Kidney epithelial cell (primary cell): ENCODE results near the gene OTOGL. TPM values are rescaled to one million over a fixed set of nuclear protein-coding genes. Genes with fewer than 3 reads are reported as not detected.
"Not testable (repeated sequence)": the region's sequence is repeated elsewhere in the genome, so short reads cannot be mapped to it uniquely, and the experiment has no call there.

Experiments
- DNase-seq: peaks from one replicate; pipeline ENCODE4 v3.0.0-alpha.2; 2010; ENCODE audit warnings: low read depth
- H3K27me3 ChIP-seq: 2 replicates; pipeline ENCODE4 v1.6.0; 2011; ENCODE audit warnings: low read length; ENCODE audit not compliant: control insufficient read depth, insufficient read depth
- H3K36me3 ChIP-seq: 2 replicates; pipeline ENCODE4 v1.5.1; 2011; ENCODE audit warnings: low read length; ENCODE audit not compliant: control insufficient read depth, insufficient read depth
- H3K4me3 ChIP-seq: 2 replicates; pipeline ENCODE4 v1.5.1; 2011; ENCODE audit warnings: low read depth, mild to moderate bottlenecking, control low read depth, low read length
- total RNA-seq: library from RNA; depleted of rRNA; stranded (reverse); fragments of >200 nt; gene quantifications from 2 replicates; pipeline ENCODE4 v1.2.3, GENCODE V29; 2015
- TF ChIP-seq, protein P1 (sequence below): IDR thresholded peaks from 2 replicates; pipeline ENCODE4 v1.5.1; 2011; ENCODE audit warnings: mild to moderate bottlenecking, moderate library complexity, low read length, control low read depth, inconsistent platforms; ENCODE audit not compliant: insufficient read depth, poor library complexity, severe bottlenecking

OTOGL gene
- total RNA-seq, 1 donor from 2014 or later = 0.33 TPM

DNA sequence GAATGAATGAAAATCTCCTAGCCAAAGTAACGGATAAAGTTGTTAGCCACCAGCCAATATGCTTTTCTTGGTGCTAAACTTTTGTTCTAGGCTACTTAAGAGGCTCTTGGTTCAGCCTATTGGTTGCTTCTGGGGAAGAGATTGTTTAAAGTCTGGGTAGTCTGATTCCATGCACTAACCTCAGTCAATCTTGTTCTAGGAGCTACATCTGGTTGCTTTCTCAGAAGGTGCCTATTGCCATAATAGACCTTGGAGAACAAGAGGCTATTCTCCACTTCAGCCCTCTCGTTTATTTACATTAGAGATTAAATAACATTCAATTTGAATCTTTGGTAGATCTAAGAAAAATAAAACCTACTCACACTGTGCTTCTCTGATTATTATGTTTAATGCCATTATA is 40.8 kb upstream of the OTOGL start:
- Histone ChIP-seq H3K27me3 (no peaks in the 10 kb centered on the region), H3K4me3 (no peak overlapping the region), H3K36me3 (no peaks in the 10 kb centered on the region)
- TF ChIP-seq, protein P1, sequence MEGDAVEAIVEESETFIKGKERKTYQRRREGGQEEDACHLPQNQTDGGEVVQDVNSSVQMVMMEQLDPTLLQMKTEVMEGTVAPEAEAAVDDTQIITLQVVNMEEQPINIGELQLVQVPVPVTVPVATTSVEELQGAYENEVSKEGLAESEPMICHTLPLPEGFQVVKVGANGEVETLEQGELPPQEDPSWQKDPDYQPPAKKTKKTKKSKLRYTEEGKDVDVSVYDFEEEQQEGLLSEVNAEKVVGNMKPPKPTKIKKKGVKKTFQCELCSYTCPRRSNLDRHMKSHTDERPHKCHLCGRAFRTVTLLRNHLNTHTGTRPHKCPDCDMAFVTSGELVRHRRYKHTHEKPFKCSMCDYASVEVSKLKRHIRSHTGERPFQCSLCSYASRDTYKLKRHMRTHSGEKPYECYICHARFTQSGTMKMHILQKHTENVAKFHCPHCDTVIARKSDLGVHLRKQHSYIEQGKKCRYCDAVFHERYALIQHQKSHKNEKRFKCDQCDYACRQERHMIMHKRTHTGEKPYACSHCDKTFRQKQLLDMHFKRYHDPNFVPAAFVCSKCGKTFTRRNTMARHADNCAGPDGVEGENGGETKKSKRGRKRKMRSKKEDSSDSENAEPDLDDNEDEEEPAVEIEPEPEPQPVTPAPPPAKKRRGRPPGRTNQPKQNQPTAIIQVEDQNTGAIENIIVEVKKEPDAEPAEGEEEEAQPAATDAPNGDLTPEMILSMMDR = no peak
- no peak for DNase-seq

DNA sequence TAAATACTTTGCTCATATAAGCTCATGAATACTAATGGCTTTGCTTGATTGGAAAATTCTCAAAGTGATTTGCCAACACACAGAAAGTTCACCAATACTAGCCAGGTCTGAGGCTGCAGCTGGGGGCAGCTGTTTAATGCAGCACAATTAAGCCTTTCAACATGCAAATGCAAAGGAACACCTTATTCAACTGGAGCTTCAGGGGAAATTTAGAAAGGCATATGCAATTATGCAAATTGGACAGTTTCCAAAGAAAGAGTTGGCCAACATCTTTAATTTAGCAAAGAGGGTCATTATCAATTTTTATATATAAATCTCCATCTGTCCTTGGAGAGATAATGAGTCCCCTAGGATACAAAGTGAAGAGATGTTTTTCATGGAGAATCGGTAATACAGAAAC is 40.2 kb upstream of the OTOGL start:
- DNase-seq = no peak
- Histone ChIP-seq H3K36me3 (no peaks in the 10 kb centered on the region), H3K27me3 (no peaks in the 10 kb centered on the region), H3K4me3 (no peak overlapping the region)
- TF ChIP-seq, protein P1 = no peak

DNA sequence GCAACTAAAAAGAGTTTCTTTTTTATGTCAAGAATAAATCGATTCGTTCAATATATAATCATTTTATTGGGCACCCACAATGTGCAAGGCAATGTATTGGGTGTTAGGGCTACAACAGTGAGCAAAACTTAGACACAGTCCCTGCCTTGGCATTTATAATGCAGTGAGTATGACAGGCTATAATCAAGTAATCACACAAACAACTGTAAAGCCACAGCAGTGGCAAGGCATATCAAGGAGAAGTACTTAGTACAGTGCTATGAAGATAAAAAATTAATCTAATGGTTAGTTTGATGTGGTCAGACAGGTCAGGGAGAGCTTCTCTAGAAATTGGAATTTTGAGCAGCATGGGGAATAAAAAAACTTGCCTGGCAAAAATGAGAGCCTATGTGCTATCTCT is 39.5 kb upstream of the OTOGL start:
- TF ChIP-seq, protein P1 = no peak
- no peak for DNase-seq
- H3K27me3 ChIP-seq = no peaks in the 10 kb centered on the region

DNA sequence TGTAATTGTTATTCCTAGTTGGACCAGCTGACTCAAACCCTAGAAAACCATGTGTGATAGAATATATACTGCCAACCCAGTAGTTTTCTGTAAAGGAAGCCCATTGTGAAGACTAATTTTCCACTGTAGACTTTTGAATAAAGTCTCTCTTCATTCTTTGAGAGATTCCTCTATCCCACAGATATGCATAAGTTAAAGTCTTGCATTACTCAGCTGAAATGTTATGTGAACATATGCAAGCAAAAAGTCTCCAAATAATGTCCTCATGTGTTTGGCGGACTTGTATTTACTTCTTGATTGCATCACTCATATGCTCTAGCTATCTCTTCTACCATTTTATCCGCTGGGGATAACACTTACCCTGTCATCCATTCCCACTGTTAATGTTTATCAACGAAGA is 35.1 kb upstream of the OTOGL start:
- no peaks in the 10 kb centered on the region for H3K36me3 ChIP-seq
- H3K4me3 ChIP-seq = no peak overlapping the region
- H3K27me3 ChIP-seq = no peaks in the 10 kb centered on the region
- DNase-seq = no peak
- TF ChIP-seq, protein P1 = no peak

More for the DNA sequence above, 39.5 kb upstream of the OTOGL start:
- no peak overlapping the region for H3K4me3 ChIP-seq
- no peaks in the 10 kb centered on the region for H3K36me3 ChIP-seq

DNA sequence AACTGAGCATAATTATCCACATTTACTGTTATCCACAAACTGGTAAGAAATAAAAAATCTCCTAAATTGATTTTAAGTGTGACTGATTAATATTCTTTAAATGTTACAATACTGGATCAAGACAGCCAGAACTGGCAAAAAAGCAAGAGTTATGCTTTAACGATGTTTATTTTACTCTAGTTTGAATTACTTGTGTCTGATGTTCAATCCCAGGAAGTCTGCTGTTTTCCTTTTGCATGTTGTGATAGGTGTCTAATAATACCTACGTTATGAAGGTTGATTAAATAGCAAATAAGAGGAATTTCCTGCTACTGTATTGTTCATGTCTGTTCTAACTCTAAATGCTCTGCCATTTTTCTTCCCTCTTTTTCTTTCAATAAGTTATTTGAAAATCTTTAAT is 34.4 kb upstream of the OTOGL start:
- H3K27me3 ChIP-seq = no peaks in the 10 kb centered on the region
- H3K36me3 ChIP-seq = no peaks in the 10 kb centered on the region
- no peak for DNase-seq
- TF ChIP-seq, protein P1 = no peak
- H3K4me3 ChIP-seq = no peak overlapping the region

DNA sequence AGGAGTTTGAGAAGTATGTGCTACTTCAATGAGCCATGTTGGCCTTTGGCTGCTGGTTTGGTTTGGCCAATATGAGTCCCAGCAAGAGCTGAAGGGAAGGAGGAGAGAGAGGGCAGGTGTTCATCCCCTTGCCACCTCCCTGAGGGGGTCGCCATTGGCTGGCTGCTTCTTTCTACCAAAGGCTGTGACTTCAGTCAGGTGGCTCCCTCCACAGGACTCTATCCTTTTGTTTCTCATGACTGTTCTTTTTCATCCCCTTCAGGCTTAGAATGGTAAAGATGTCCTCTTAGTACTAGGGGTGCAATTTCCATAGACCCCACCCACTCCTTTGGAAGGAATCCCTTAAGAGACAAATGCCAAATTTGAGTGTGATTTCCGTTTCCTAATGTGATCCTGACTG is 31.2 kb upstream of the OTOGL start:
- no peak for DNase-seq
- Histone ChIP-seq H3K4me3 (no peak overlapping the region), H3K27me3 (no peaks in the 10 kb centered on the region), H3K36me3 (no peaks in the 10 kb centered on the region)
- TF ChIP-seq, protein P1 = no peak

DNA sequence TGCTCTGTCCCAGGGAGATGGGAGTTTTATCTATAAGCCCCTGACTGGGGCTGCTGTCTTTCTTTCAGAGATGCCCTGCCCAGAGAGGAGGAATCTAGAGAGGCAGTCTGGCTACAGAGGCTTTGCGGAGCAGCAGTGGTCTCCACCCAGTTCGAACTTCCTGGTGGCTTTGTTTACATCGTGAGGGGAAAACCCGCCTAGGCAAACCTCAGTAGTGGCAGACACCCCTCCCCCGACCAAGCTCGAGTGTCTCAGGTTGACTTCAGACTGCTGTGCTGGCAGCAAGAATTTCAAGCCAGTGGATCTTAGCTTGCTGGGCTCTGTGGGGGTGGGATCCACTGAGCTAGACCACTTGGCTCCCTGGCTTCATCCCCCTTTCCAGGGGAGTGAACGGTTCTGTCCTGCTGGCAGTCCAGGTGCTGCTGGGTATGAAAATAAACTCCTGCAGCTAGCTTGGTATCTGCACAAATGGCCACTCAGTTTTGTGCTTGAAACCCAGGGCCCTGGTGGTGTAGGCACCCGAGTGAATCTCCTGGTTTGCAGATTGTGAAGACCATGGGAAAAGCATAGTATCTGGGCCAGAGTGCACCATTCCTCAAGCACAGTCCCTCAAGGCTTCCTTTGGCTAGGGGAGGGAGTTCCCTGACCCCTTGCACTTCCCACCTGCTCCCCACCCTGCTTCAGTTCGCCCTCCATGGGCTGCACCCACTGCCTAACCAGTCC is 15.3 kb upstream of the OTOGL start:
- H3K36me3 ChIP-seq, DNase-seq, H3K27me3 ChIP-seq, H3K4me3 ChIP-seq: not testable (repeated sequence)
